OCI-LY1 (cell line): ENCODE data around the gene FLYWCH1.
"Not testable (repeated sequence)": the region's sequence is repeated elsewhere in the genome, so short reads cannot be mapped to it uniquely, and the experiment has no call there.

Source experiments
- H2AFZ ChIP-seq: fragments of 200-600 bp; sonication (generic), shearing (Covaris generic); 2 replicates; pipeline ENCODE4 v1.6.0; 2014; ENCODE audit warnings: antibody characterized with exemption, mild to moderate bottlenecking, low read length
- H3F3A ChIP-seq: fragments of 200-600 bp; sonication (generic), shearing (Covaris generic); 2 replicates; pipeline ENCODE4 v1.6.0; 2014; ENCODE audit warnings: mild to moderate bottlenecking, antibody characterized with exemption, low read length, moderate library complexity; ENCODE audit not compliant: insufficient read depth
- H3K27ac ChIP-seq: fragments of 200-600 bp; sonication (generic); 2 replicates; pipeline ENCODE4 v1.5.1; 2014; ENCODE audit warnings: low read length, mixed run types, mild to moderate bottlenecking, low read depth; ENCODE audit not compliant: poor library complexity, severe bottlenecking
- H3K27me3 ChIP-seq: fragments of 200-600 bp; sonication (generic); 2 replicates; pipeline ENCODE4 v1.6.0; 2014; ENCODE audit warnings: antibody characterized with exemption, mild to moderate bottlenecking, low read length, moderate library complexity; ENCODE audit not compliant: insufficient read depth
- H3K36me3 ChIP-seq: fragments of 200-600 bp; sonication (generic); 2 replicates; pipeline ENCODE4 v1.6.1; 2014; ENCODE audit warnings: mild to moderate bottlenecking, antibody characterized with exemption, low read length, moderate library complexity, mixed read lengths; ENCODE audit not compliant: insufficient read depth
- H3K4me1 ChIP-seq: fragments of 200-600 bp; sonication (generic); 2 replicates; pipeline ENCODE4 v1.5.1; 2014; ENCODE audit warnings: mild to moderate bottlenecking, low read length, moderate library complexity; ENCODE audit not compliant: insufficient read depth, severe bottlenecking
- H3K4me2 ChIP-seq: fragments of 200-600 bp; sonication (generic), shearing (Covaris generic); 2 replicates; pipeline ENCODE4 v1.6.1; 2014; ENCODE audit warnings: low read length
- H3K4me3 ChIP-seq: fragments of 200-600 bp; sonication (generic); 2 replicates; pipeline ENCODE4 v1.5.1; 2014; ENCODE audit warnings: low read length, low read depth, mild to moderate bottlenecking, mixed read lengths; ENCODE audit not compliant: poor library complexity, severe bottlenecking
- H3K79me2 ChIP-seq: fragments of 200-600 bp; shearing (Covaris generic); 2 replicates; pipeline ENCODE4 v1.6.1; 2016; ENCODE audit warnings: mixed run types, low read length, mixed read lengths; ENCODE audit not compliant: insufficient read depth
- H3K9ac ChIP-seq: fragments of 200-600 bp; sonication (generic), shearing (Covaris generic); 2 replicates; pipeline ENCODE4 v1.6.1; 2014; ENCODE audit warnings: mild to moderate bottlenecking, low read length, mixed read lengths
- H3K9me2 ChIP-seq: fragments of 200-600 bp; sonication (generic), shearing (Covaris generic); 2 replicates; pipeline ENCODE4 v1.6.1; 2014; ENCODE audit warnings: low read depth, mild to moderate bottlenecking, low read length, mixed read lengths
- H3K9me3 ChIP-seq: fragments of 200-600 bp; shearing (Covaris generic); 2 replicates; pipeline ENCODE4 v1.6.1; 2014; ENCODE audit warnings: low read length, mixed read lengths
- H4K20me1 ChIP-seq: fragments of 200-600 bp; sonication (generic), shearing (Covaris generic); 2 replicates; pipeline ENCODE4 v1.6.0; 2016; ENCODE audit warnings: mild to moderate bottlenecking, low read length; ENCODE audit not compliant: insufficient read depth
- CTCF ChIP-seq: fragments of 200-600 bp; sonication (generic), shearing (Covaris generic); IDR thresholded peaks from 2 replicates; pipeline ENCODE4 v1.5.1; 2017; ENCODE audit warnings: mild to moderate bottlenecking, antibody characterized with exemption, low read length, moderate library complexity, mixed read lengths
- EZH2 ChIP-seq: fragments of 200-600 bp; sonication (generic), shearing (Covaris generic); IDR thresholded peaks from 2 replicates; pipeline ENCODE4 v1.8.0; 2017; ENCODE audit warnings: borderline replicate concordance, mixed run types, mild to moderate bottlenecking, antibody characterized with exemption, low read length, moderate library complexity, mixed read lengths

Gene FLYWCH1

GRCh38 chr16:2930236-2930635 is 18.5 kb downstream of the FLYWCH1 start:
- Histone ChIP-seq H3K79me2 (no peaks in the 10 kb centered on the region), H3K27ac (no peak overlapping the region), H3K4me1 (peaks cover 7% of the 10 kb centered on the region), H3K4me2 (no peak overlapping the region), H3K9me2 (no peaks in the 10 kb centered on the region), H3K36me3 (peaks cover 5% of the 10 kb centered on the region; the same call in 1 of the 2 replicates), H3K9ac (no peak overlapping the region), H3K4me3 (no peak overlapping the region), H3F3A (no peaks in the 10 kb centered on the region), H3K9me3 (no peaks in the 10 kb centered on the region), H3K27me3 (no peaks in the 10 kb centered on the region), H2AFZ (no peak overlapping the region), H4K20me1 (no peaks in the 10 kb centered on the region)
- TF ChIP-seq EZH2: no peak
- TF ChIP-seq CTCF: no peak

- not testable (repeated sequence) for H3K9me3 ChIP-seq, H3K36me3 ChIP-seq, H2AFZ ChIP-seq, H3F3A ChIP-seq, H3K27me3 ChIP-seq, H3K9ac ChIP-seq, H3K4me3 ChIP-seq, H3K4me2 ChIP-seq, H4K20me1 ChIP-seq, H3K9me2 ChIP-seq, H3K27ac ChIP-seq, H3K79me2 ChIP-seq
- peaks cover 12% of the 10 kb centered on the region for H3K4me1 ChIP-seq
These were observed 19.6 kb downstream of the FLYWCH1 start for GRCh38 chr16:2931231-2931914.

GRCh38 chr16:2933136-2933535 is 21.4 kb downstream of the FLYWCH1 start:
- no peaks in the 10 kb centered on the region for H3K9me3 ChIP-seq
- H3K9ac ChIP-seq: no peak overlapping the region
- H3K4me2 ChIP-seq: no peak overlapping the region
- H3K27ac ChIP-seq: no peak overlapping the region
- no peak overlapping the region for H3K4me3 ChIP-seq
- H3K36me3 ChIP-seq: peaks cover 5% of the 10 kb centered on the region
- no peaks in the 10 kb centered on the region for H4K20me1 ChIP-seq
- no peaks in the 10 kb centered on the region for H3K79me2 ChIP-seq
- peaks cover 8% of the 10 kb centered on the region for H3K4me1 ChIP-seq
- no peak for TF ChIP-seq CTCF
- no peak for TF ChIP-seq EZH2
- H3K9me2 ChIP-seq: no peaks in the 10 kb centered on the region
- no peaks in the 10 kb centered on the region for H3K27me3 ChIP-seq
- H2AFZ ChIP-seq: no peak overlapping the region
- no peaks in the 10 kb centered on the region for H3F3A ChIP-seq

- TF ChIP-seq CTCF (no peak), EZH2 (no peak)
- Histone ChIP-seq H4K20me1 (no peaks in the 10 kb centered on the region), H3K36me3 (peaks cover 5% of the 10 kb centered on the region)
These were observed 22.0 kb downstream of the FLYWCH1 start for GRCh38 chr16:2933701-2934100.

More at GRCh38 chr16:2933701-2934100, 22.0 kb downstream of the FLYWCH1 start:
- H3K4me3 ChIP-seq: no peak overlapping the region
- no peaks in the 10 kb centered on the region for H3K27me3 ChIP-seq
- no peaks in the 10 kb centered on the region for H3K79me2 ChIP-seq
- no peaks in the 10 kb centered on the region for H3K9me3 ChIP-seq
- H3K4me1 ChIP-seq: peaks cover 8% of the 10 kb centered on the region
- no peaks in the 10 kb centered on the region for H3K9me2 ChIP-seq
- no peak overlapping the region for H3K4me2 ChIP-seq
- H3K9ac ChIP-seq: no peak overlapping the region
- no peak overlapping the region for H3K27ac ChIP-seq
- no peaks in the 10 kb centered on the region for H3F3A ChIP-seq
- H2AFZ ChIP-seq: no peak overlapping the region
